Pulmonary artery endothelial cell (primary cell): ENCODE measurements around the gene OR8H2. TPM values are rescaled to one million over a fixed set of nuclear protein-coding genes. Genes with fewer than 3 reads are reported as not detected.
"Not testable (repeated sequence)": the region's sequence is repeated elsewhere in the genome, so short reads cannot be mapped to it uniquely, and the experiment has no call there.

Experiments
- DNase-seq: peaks from one replicate; pipeline ENCODE4 v3.0.0-alpha.2; 2011; ENCODE audit warnings: low read depth, low spot score
- total RNA-seq: library from RNA; depleted of rRNA; stranded (reverse); fragments of >200 nt; gene quantifications from 2 replicates; pipeline ENCODE4 v1.2.3, GENCODE V29; 2014

OR8H2 gene, protein sequence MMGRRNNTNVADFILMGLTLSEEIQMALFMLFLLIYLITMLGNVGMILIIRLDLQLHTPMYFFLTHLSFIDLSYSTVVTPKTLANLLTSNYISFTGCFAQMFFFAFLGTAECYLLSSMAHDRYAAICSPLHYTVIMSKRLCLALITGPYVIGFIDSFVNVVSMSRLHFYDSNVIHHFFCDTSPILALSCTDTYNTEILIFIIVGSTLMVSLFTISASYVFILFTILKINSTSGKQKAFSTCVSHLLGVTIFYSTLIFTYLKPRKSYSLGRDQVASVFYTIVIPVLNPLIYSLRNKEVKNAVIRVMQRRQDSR
- not detected in 2 replicates for total RNA-seq

DNA sequence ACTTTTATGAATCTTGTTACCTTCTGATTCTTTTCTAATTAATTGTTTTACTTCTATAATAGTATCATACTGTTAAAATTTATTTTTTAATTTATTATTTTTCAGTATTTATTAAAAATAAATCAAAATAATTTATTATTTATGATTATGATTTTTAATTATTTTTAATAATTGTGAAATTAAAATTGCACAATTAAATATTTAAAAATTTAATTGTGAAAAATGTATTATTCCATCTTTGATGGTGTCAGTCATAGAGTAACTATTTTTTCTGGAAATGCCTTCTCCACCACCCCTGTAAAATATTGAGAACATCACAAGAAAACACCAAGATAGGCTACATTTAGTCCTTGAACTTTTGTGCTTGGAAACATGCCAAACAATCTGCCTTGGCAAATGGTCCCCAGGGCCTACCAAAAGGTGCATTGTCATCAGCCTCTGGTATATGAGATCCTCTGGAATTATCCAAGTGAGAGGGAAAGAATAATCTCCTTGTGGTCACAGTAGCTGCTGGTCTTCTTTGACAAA, at the start of gene OR8H2:
Gene OR8H2 (plus strand): TSS at position 478 of the 528 bp plus-strand sequence. CDS start 1,356 bp downstream, outside the sequence.
- DNase-seq, result no peak

DNA sequence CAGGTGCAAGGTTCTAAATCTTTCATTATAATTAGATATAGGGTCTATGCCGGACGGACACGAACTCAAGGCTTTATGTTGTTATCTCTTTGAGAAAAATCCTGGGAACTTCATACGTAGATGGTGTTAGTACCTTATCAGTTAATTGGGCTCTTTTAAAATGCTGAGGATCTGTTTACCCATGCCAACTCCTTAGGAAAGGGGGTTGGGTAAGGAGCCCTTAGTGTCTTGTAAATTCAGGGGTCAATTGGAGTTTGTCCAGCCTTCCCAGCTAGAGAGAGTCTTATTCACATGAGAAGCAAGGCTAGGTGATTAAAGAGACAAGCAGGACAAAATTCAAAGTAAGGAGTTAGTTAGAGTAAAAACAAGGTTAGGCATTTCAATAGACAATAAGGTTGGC, 47.1 kb upstream of the OR8H2 start:
- DNase-seq, result not testable (repeated sequence)

DNA sequence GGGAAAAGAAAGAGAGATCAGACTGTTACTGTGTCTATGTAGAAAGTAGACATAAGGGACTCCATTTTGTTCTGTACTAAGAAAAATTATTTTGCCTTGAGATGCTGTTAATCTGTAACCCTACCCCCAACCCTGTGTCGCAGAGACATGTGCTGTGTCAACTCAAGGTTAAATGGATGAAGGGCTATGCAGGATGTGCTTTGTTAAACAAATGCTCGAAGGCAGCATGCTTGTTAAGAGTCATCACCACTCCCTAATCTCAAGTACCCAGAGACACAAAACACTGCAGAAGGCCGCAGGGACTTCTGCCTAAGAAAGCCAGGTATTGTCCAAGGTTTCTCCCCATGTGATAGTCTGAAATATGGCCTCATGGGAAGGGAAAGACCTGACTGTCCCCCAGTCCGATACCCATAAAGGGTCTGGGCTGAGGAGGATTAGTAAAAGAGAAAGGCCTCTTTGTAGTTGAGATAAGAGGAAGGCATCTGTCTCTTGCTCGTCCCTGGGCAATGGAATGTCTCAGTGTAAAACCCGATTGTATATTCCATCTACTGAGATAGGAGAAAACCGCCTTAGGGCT, 45.7 kb upstream of the OR8H2 start:
- not testable (repeated sequence) for DNase-seq

DNA sequence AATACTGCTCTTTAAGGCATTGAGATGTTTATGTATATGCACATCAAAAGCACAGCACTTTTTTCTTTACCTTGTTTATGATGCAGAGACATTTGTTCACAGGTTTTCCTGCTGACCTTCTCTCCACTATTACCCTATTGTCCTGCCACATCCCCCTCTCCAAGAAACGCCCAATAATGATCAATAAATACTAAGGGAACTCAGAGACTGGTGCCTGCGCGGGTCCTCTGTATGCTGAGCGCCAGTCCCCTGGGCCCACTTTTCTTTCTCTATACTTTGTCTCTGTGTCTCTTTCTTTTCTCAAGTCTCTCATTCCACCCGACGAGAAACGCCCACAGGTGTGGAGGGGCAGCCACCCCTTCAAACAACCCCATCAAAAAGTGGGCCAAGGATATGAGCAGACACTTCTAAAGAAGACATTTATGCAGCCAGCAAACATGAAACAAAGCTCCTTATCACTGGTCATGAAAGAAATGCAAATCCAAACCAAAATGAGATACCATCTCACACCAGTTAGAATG, 45.2 kb upstream of the OR8H2 start:
- not testable (repeated sequence) for DNase-seq

DNA sequence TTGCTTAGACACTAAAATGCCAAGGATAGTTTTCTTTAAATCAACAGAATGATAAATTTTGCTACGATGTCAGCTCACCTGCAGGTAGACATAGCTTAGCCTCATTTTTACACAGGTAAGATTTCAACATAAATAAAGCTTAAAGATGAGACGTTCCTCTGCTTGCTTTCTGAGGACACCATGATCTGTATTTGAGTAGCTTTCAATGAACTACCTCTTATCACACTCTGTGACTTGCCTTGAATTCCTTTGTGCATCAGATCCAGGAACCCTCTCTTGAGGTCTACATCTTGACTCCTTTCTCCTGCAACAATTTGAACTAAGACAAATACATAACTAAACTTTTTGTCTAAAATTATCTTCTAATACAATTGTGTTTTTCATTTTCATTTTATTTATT, 36.5 kb upstream of the OR8H2 start:
- no peak for DNase-seq

DNA sequence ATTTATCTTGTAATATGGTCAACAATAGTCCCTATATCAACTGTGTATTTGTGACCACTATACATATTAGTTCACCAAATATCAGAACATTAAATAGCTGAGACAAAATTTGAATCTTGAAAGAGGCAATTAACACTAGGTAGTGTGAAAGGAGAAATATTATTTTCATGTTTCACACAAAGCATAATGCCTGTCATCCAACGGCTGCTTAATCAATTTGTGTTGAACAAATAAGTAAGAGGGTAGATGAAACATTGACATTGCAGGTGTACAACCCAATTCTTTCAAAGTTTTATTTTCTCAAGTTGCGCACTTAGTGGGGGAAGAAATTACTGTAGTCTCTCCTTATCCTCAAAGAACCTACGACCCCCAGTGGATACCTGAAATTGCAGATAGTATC, 13.8 kb upstream of the OR8H2 start:
- DNase-seq, result no peak

DNA sequence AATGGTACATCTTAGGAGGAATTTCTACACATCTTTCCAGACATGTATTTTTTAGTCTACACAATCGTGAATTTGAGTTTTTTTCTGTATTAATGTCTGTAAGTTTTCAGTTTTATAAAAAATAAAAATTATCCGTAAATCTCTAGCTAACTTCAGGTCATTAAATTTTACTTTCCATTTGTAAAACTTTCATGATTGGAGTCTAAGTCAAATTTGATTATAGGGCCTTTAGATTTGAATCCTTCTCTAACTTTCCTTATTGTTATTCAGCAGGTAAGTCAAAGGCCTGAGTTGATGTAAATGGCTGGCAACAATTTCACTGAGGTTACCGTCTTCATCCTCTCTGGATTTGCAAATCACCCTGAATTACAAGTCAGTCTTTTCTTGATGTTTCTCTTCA, 10.5 kb upstream of the OR8H2 start, which contains the start of gene OR8I2:
Gene OR8I2 (plus strand): TSS at position 301 of the 400 bp plus-strand sequence. CDS start 0 bp downstream, at position 301.
- no peak for DNase-seq

DNA sequence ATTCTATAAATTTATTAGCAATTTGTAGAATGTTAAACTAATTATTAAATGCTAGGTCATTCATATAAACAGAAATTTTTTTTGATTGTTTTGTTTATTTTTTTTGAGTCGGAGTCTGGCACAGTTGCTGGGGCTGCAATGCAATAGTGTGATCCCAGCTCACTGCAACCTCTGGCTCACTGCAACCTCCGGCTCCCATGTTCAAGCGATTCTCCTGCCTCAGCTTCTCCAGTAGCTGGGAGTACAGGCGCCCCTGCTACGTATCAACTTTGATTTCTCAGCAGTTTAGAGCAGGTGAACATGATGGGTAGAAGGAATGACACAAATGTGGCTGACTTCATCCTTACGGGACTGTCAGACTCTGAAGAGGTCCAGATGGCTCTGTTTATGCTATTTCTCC, 18.6 kb downstream of the OR8H2 start, which contains the start of gene OR8H3:
Gene OR8H3 (plus strand): TSS at position 301 of the 400 bp plus-strand sequence. CDS start 0 bp downstream, at position 301.
- no peak for DNase-seq

DNA sequence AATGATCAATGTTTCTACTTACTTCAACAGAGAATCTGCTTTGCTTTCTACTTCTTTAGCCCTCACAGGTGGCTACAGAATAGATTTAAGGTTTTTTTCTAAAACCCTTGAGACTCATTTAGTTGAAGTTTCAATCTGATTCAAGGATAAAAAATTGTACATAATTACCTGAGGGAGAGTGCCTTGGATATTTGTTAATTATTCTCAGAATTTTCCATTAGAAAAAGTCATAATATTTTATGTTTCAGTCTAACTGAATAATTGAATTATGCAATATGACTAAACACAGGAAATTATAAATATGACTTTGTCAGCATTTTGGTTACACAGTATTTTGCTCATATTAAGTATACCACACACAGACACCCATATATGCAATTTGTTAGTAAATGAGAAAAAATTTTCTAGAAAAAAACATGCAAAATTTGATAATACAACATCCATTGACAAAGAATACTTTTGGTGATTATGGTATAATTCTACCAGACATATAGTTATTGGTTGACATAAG, 36.7 kb downstream of the OR8H2 start, which contains the start of gene OR8J3:
Gene OR8J3 (minus strand): TSS at position 51 of the 511 bp plus-strand sequence. CDS start 2,483 bp downstream, outside the sequence.
- DNase-seq, result no peak

DNA sequence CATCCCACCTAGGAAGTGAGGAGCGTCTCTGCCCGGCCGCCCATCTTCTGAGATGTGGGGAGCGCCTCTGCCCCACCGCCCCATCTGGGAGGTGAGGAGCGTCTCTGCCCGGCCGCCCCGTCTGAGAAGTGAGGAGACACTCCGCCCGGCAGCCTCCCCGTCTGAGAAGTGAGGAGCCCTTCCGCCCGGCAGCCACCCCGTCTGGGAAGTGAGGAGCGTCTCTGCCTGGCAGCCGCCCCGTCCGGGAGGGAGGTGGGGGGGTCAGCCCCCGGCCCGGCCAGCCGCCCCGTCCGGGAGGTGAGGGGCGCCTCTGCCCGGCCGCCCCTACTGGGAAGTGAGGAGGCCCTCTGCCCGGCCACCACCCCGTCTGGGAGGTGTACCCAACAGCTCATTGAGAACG, 40.2 kb downstream of the OR8H2 start:
- not testable (repeated sequence) for DNase-seq

DNA sequence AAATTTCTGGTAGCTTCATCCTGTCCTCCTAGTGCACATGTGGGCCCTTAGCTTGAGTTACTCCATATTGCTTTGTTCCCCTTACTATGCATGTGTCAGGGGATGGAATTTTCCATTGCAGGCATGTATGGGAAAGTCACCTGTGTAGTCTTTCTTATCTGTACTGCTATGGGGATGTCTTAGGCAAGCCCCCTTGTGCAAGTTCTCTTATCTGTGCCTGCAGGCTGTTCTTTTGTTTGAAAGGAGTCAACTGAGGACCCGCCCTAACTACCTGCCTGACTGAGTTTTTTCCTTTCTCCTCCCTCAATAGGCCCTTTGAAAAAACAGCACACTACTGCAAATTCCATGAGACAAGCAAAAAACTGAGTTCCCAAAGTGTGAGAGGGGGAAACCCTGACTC, 47.9 kb downstream of the OR8H2 start:
- DNase-seq, result no peak

DNA sequence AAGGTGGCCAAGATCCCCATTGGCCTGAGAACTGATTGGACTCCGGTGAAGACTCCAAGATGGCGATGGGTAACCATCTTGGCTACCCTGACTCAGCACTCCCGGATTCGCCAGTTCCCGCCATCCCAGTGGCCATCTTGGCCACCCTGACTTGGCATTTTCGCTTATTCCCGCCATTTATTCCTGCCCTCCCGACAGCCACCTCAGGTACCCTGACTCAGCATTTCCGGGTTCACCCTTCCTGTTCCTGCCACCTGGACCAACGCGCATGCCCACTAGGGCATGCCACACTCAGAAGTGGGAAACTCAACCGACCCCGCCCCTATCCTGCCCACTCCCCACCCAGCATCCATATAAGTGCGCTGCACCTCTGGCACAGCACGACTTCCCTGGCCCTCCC, 48.8 kb downstream of the OR8H2 start:
- DNase-seq, result no peak

Other genes starting within 250 kb of the OR8H2 start
- gene TRIM51, start 220.4 kb upstream of the OR8H2 start, total RNA-seq, result not detected in 2 replicates
- gene OR5W2, start 189.1 kb upstream of the OR8H2 start, total RNA-seq, result not detected in 2 replicates
- not detected in 2 replicates for gene OR5I1, start 167.3 kb upstream of the OR8H2 start, total RNA-seq
- not detected in 2 replicates for gene OR10AG1, start 133.7 kb upstream of the OR8H2 start, total RNA-seq
- not detected in 2 replicates for gene OR5F1, start 109.1 kb upstream of the OR8H2 start, total RNA-seq
- not detected in 2 replicates for gene OR5AS1, start 76.0 kb upstream of the OR8H2 start, total RNA-seq
- gene OR8I2, start 10.4 kb upstream of the OR8H2 start, total RNA-seq, result not detected in 2 replicates
- gene OR8H3, start 18.7 kb downstream of the OR8H2 start, total RNA-seq, result not detected in 2 replicates
- not detected in 2 replicates for gene OR8J3, start 36.5 kb downstream of the OR8H2 start, total RNA-seq
- not detected in 2 replicates for gene OR8K5, start 56.6 kb downstream of the OR8H2 start, total RNA-seq
- gene OR5J2, start 72.9 kb downstream of the OR8H2 start, total RNA-seq, result not detected in 2 replicates
- gene OR5T2, start 130.6 kb downstream of the OR8H2 start, total RNA-seq, result not detected in 2 replicates
- gene OR5T3, start 148.6 kb downstream of the OR8H2 start, total RNA-seq, result not detected in 2 replicates
- not detected in 2 replicates for gene OR5T1, start 170.5 kb downstream of the OR8H2 start, total RNA-seq
- gene OR8H1, start 188.6 kb downstream of the OR8H2 start, total RNA-seq, result not detected in 2 replicates
- not detected in 2 replicates for gene OR8K3, start 211.5 kb downstream of the OR8H2 start, total RNA-seq
- not detected in 2 replicates for gene OR8K1, start 242.4 kb downstream of the OR8H2 start, total RNA-seq